GM12878 (cell line): ENCODE data around the gene MGST3. TPM values are rescaled to one million over a fixed set of nuclear protein-coding genes. Genes with fewer than 3 reads are reported as not detected.
"Not testable (repeated sequence)": the region's sequence is repeated elsewhere in the genome, so short reads cannot be mapped to it uniquely, and the experiment has no call there.

Source experiments
- ATAC-seq: fragments of 200-7000 bp; cut with Tn5 transposase; 3 replicates; pipeline ENCODE4 v1.9.1; 2020; ENCODE audit warnings: mild to moderate bottlenecking, moderate library complexity
- BruUV-seq: library from RNA; stranded (reverse); fragments of 400-500 nt; replicated peaks from 2 replicates; lab custom pipeline; 2021; lab: Mats Ljungman, UMichigan
- CTCF ChIA-PET: fragments of 300-600 bp; sonication (Branson Sonifier 250); formaldehyde crosslinking; extraction: SDS; loops from one replicate; lab custom pipeline; 2021; ENCODE audit warnings: inconsistent platforms; lab: Yijun Ruan, JAX
- POLR2A ChIA-PET: fragments of 350-600 bp; formaldehyde crosslinking; extraction: SDS; loops from one replicate; lab custom pipeline; 2021; ENCODE audit warnings: inconsistent platforms; lab: Charles Lee
- RAD21 ChIA-PET: fragments of 300-600 bp; sonication (Branson Sonifier 250); formaldehyde crosslinking; loops from one replicate; lab custom pipeline; 2023; ENCODE audit warnings: antibody characterized with exemption; ENCODE audit not compliant: unreplicated experiment; lab: Charles Lee
- SMC1A ChIA-PET: fragments of 300-600 bp; sonication (Branson Sonifier 250); formaldehyde crosslinking; loops from one replicate; lab custom pipeline; 2023; ENCODE audit not compliant: unreplicated experiment, uncharacterized antibody; lab: Charles Lee
- DNase-seq: peaks from one replicate; pipeline ENCODE4 v3.0.0-alpha.2; 2011; ENCODE audit warnings: low read depth, low spot score
- FAIRE-seq: peaks from 3 replicates; lab custom pipeline; 2011; peaks lifted over from hg19 to GRCh38; lab: Jason Lieb, UNC
- H2AFZ ChIP-seq: 2 replicates; pipeline ENCODE4 v1.6.0; 2011; ENCODE audit warnings: low read depth, low read length, control low read depth; ENCODE audit not compliant: control insufficient read depth
- H3K27ac ChIP-seq: 2 replicates; pipeline ENCODE4 v1.5.1; 2011; ENCODE audit warnings: control low read depth; ENCODE audit not compliant: control insufficient read depth, insufficient read depth
- H3K27me3 ChIP-seq, 2 experiments: replicated peaks in 1 of 2; 2 replicates each; pipeline versions ENCODE4 v1.6.0 to v1.6.1; 2011; ENCODE audit warnings: low read length in 1 of 2; ENCODE audit not compliant: control insufficient read depth in 2 of 2, insufficient read depth in 2 of 2
- H3K36me3 ChIP-seq, 2 experiments: 2 replicates each; pipeline ENCODE4 v1.5.1; 2011; ENCODE audit warnings: low read length in 1 of 2; ENCODE audit not compliant: control insufficient read depth in 2 of 2, insufficient read depth in 2 of 2
- H3K4me1 ChIP-seq: 2 replicates; pipeline ENCODE4 v1.6.1; 2011; ENCODE audit warnings: mild to moderate bottlenecking, low read length, moderate library complexity, mixed read lengths; ENCODE audit not compliant: control insufficient read depth, insufficient read depth
- H3K4me2 ChIP-seq: 2 replicates; pipeline ENCODE4 v1.6.0; 2011; ENCODE audit warnings: control low read depth; ENCODE audit not compliant: control insufficient read depth, insufficient read depth
- H3K4me3 ChIP-seq: fragments of 200-600 bp; sonication (generic); 2 replicates; pipeline ENCODE4 v1.5.1; 2016
- H3K79me2 ChIP-seq: 2 replicates; pipeline ENCODE4 v1.6.0; 2011; ENCODE audit warnings: low read length; ENCODE audit not compliant: control insufficient read depth, insufficient read depth
- H3K9ac ChIP-seq: 2 replicates; pipeline ENCODE4 v1.8.0; 2011; ENCODE audit warnings: low read length, control low read depth, mixed read lengths; ENCODE audit not compliant: control insufficient read depth, insufficient read depth
- H3K9me3 ChIP-seq: replicated peaks from 3 replicates; pipeline ENCODE4 v1.5.1; 2011; ENCODE audit warnings: mild to moderate bottlenecking, low read length; ENCODE audit not compliant: control insufficient read depth, insufficient read depth
- H4K20me1 ChIP-seq: 2 replicates; pipeline ENCODE4 v1.6.0; 2011; ENCODE audit not compliant: control insufficient read depth, insufficient read depth
- CHD1 ChIP-seq: IDR thresholded peaks from 2 replicates; pipeline ENCODE4 v1.6.1; 2012; ENCODE audit warnings: low read depth, low read length, improper control_type of control experiment
- IRF4 ChIP-seq: IDR thresholded peaks from 2 replicates; pipeline ENCODE4 v1.6.1; 2011; ENCODE audit warnings: low read depth, low read length
- RAD51 ChIP-seq: fragments of 450-650 bp; IDR thresholded peaks from 2 replicates; pipeline ENCODE4 v1.6.1; 2016; ENCODE audit warnings: moderate library complexity, mild to moderate bottlenecking, inconsistent platforms
- RCOR1 ChIP-seq: conservative IDR thresholded peaks from 2 replicates; pipeline ENCODE4 v1.6.1; 2012; ENCODE audit warnings: low read depth, low read length, improper control_type of control experiment
- TCF3 ChIP-seq: IDR thresholded peaks from 2 replicates; pipeline ENCODE4 v1.6.1; 2012; ENCODE audit warnings: low read depth, mild to moderate bottlenecking, low read length, borderline replicate concordance; ENCODE audit not compliant: insufficient read depth
- WGBS: methylation state at CpG from one replicate; pipeline ENCODE4 v1.1.6; 2016; ENCODE audit warnings: low lambda C conversion rate; ENCODE audit not compliant: insufficient replicate concordance, insufficient coverage; ENCODE audit errors: missing lambda C conversion rate; 5-methylcytosine and 5-hydroxymethylcytosine counted together
- in situ Hi-C: fragments of 300-500 bp; cut with MboI; formaldehyde crosslinking; loops from 9 replicates; pipeline ENCODE4 v1.14.3; 2018; ENCODE audit warnings: mixed read lengths
- intact Hi-C: fragments of 100-400 bp; cut with micrococcal nuclease; formaldehyde crosslinking; loops from one replicate; pipeline ENCODE4 v1.14.2; 2022; ENCODE audit not compliant: unreplicated experiment
- polyA plus RNA-seq, 11 experiments: library from polyadenylated mRNA; depleted of rRNA in 4 of 11; unstranded in 6 of 11; stranded (reverse) in 5 of 11; fragments of >200 nt; fragmentation: Nextera tagmentation in 4 of 11; fragmentation: Illumina TruSeq in 1 of 11; extraction: Ambion mirVana in 4 of 11; extraction: Trizol in 1 of 11; gene quantifications; 1 replicate in 1 of 11; 2 replicates in 10 of 11; pipeline versions ENCODE4 v1.2.1 to v1.2.3, GENCODE V29; 2011 to 2016; ENCODE audit warnings: inconsistent platforms in 2 of 11, missing spikeins in 2 of 11, low read depth in 1 of 11
- total RNA-seq, 4 experiments: library from RNA; depleted of rRNA in 3 of 4; stranded (reverse); fragments of >200 nt in 3 of 4; fragmentation: Illumina TruSeq in 1 of 4; extraction: Trizol in 1 of 4; gene quantifications; 2 replicates each; pipeline versions ENCODE4 v1.2.1 to v1.2.3, GENCODE V29; 2013 to 2021
- TF ChIP-seq, protein P1 (sequence below): IDR thresholded peaks from 2 replicates; pipeline ENCODE4 v1.6.1; 2012; ENCODE audit warnings: improper control_type of control experiment, low read depth, low read length; ENCODE audit not compliant: insufficient replicate concordance

Gene MGST3
- total and polyA plus RNA-seq, 10 of the 15 experiments (the other 5 are each of a cell fraction or from before 2014, with no cell fraction given): 37.3 to 145 (median 68.8) TPM

DNA sequence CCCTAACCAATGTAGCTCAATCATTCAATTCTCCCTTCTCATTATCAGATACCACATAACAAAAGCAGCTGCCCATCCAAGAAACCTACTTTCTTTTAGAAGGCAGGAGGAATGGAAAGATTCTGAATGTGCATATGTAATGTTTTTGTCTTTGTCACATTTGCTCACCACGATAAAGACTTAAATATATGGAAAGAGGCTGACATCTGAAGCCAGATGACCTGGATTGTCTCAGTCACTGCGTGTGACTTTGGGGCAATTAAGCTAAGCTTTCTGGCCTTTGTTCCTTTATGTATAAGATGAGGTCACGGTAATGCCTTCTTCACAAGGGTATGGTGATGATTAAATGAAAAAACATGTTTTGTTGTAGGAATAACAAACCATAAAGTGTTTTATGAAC, 44.6 kb upstream of the MGST3 start:
- no peak overlapping the region for H3K27ac ChIP-seq
- ChIA-PET RAD21 (interaction anchor here (2.1 kb wide), 1 partner anchor 193 kb away, joined by 5 read pairs; no protein-coding TSS in a partner anchor), SMC1A (interaction anchor here (0.6 to 3.7 kb wide), 3 partner anchors 14 to 193 kb away, joined by 3 to 13 read pairs (median 4); no protein-coding TSS in a partner anchor), CTCF (interaction anchor here (0.8 to 4.1 kb wide), 5 partner anchors 9 to 218 kb away, joined by 3 to 26 read pairs (median 6); no protein-coding TSS in a partner anchor), POLR2A (no interaction called here)
- H3K27me3 ChIP-seq: peaks cover 0 to 11% of the 10 kb centered on the region in 2 experiments; a peak in 1 of 4 replicates
- no peak overlapping the region for H2AFZ ChIP-seq
- H3K4me2 ChIP-seq: no peak overlapping the region
- no peak for DNase-seq
- H4K20me1 ChIP-seq: no peaks in the 10 kb centered on the region
- intact Hi-C loops (no loop called here), in situ Hi-C loops (no loop called here)
- H3K4me1 ChIP-seq: no peaks in the 10 kb centered on the region
- no peak for TF ChIP-seq RAD51
- TF ChIP-seq IRF4: no peak
- no peak for TF ChIP-seq CHD1
- no peak for TF ChIP-seq TCF3
- TF ChIP-seq, protein P1, sequence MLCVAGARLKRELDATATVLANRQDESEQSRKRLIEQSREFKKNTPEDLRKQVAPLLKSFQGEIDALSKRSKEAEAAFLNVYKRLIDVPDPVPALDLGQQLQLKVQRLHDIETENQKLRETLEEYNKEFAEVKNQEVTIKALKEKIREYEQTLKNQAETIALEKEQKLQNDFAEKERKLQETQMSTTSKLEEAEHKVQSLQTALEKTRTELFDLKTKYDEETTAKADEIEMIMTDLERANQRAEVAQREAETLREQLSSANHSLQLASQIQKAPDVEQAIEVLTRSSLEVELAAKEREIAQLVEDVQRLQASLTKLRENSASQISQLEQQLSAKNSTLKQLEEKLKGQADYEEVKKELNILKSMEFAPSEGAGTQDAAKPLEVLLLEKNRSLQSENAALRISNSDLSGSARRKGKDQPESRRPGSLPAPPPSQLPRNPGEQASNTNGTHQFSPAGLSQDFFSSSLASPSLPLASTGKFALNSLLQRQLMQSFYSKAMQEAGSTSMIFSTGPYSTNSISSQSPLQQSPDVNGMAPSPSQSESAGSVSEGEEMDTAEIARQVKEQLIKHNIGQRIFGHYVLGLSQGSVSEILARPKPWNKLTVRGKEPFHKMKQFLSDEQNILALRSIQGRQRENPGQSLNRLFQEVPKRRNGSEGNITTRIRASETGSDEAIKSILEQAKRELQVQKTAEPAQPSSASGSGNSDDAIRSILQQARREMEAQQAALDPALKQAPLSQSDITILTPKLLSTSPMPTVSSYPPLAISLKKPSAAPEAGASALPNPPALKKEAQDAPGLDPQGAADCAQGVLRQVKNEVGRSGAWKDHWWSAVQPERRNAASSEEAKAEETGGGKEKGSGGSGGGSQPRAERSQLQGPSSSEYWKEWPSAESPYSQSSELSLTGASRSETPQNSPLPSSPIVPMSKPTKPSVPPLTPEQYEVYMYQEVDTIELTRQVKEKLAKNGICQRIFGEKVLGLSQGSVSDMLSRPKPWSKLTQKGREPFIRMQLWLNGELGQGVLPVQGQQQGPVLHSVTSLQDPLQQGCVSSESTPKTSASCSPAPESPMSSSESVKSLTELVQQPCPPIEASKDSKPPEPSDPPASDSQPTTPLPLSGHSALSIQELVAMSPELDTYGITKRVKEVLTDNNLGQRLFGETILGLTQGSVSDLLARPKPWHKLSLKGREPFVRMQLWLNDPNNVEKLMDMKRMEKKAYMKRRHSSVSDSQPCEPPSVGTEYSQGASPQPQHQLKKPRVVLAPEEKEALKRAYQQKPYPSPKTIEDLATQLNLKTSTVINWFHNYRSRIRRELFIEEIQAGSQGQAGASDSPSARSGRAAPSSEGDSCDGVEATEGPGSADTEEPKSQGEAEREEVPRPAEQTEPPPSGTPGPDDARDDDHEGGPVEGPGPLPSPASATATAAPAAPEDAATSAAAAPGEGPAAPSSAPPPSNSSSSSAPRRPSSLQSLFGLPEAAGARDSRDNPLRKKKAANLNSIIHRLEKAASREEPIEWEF: no peak
- no peak for TF ChIP-seq RCOR1
- H3K9me3 ChIP-seq: no peaks in the 10 kb centered on the region
- no peak overlapping the region for H3K9ac ChIP-seq
- no peak for FAIRE-seq
- no TSS peak for BruUV-seq
- H3K79me2 ChIP-seq: no peaks in the 10 kb centered on the region
- H3K4me3 ChIP-seq: no peak overlapping the region
- no peak for ATAC-seq
- no peaks in the 10 kb centered on the region for H3K36me3 ChIP-seq
- WGBS: 12% methylated on average over 3 of the region's 3 CpGs

- CTCF ChIA-PET: interaction anchor here (0.7 to 14.1 kb wide), 16 partner anchors 7 to 333 kb away, joined by 3 to 176 read pairs (median 4); partner anchors contain the start of gene MGST3
- H3K9ac ChIP-seq, H3K36me3 ChIP-seq, FAIRE-seq, H3K4me3 ChIP-seq, H3K27ac ChIP-seq, DNase-seq, BruUV-seq, ATAC-seq, H2AFZ ChIP-seq, H3K4me1 ChIP-seq, H4K20me1 ChIP-seq, H3K9me3 ChIP-seq, H3K4me2 ChIP-seq, H3K79me2 ChIP-seq: not testable (repeated sequence)
- POLR2A ChIA-PET: interaction anchor here (0.6 kb wide), 1 partner anchor 541 kb away, joined by 3 read pairs; no protein-coding TSS in a partner anchor
- RAD21 ChIA-PET: interaction anchor here (0.6 to 5.6 kb wide), 6 partner anchors 31 to 440 kb away, joined by 3 to 49 read pairs (median 4); no protein-coding TSS in a partner anchor
- H3K27me3 ChIP-seq: peaks cover 0 to 17% of the 10 kb centered on the region in 2 experiments; a peak in 1 of 4 replicates
- 57% methylated on average over 4 of the region's 4 CpGs for WGBS
- intact Hi-C loops: loop anchor here (5.0 to 10.0 kb wide), 2 partner anchors 449 to 573 kb away; partner anchors contain the start of gene FAM78B
- SMC1A ChIA-PET: interaction anchor here (0.8 to 10.2 kb wide), 4 partner anchors 13 to 224 kb away, joined by 3 to 109 read pairs (median 7); no protein-coding TSS in a partner anchor
- in situ Hi-C loops: loop anchor here (5.0 kb wide), 1 partner anchor 199 kb away; no protein-coding TSS in a partner anchor
Measured at GRCh38 chr1:165591391-165591790, 39.6 kb upstream of the MGST3 start.
